Neuron (in vitro differentiated cells): ENCODE results near the gene ADCYAP1.
"Not testable (repeated sequence)": the region's sequence is repeated elsewhere in the genome, so short reads cannot be mapped to it uniquely, and the experiment has no call there.

ENCODE experiments used
- H2AFZ ChIP-seq: one replicate; pipeline ENCODE4 v1.6.1; 2013; ENCODE audit warnings: low read depth, mild to moderate bottlenecking, inconsistent platforms, low read length, moderate library complexity
- H3K27me3 ChIP-seq: one replicate; pipeline ENCODE4 v1.6.1; 2013; ENCODE audit warnings: low read length; ENCODE audit not compliant: insufficient read depth
- H3K36me3 ChIP-seq: one replicate; pipeline ENCODE4 v1.6.1; 2013; ENCODE audit warnings: low read length; ENCODE audit not compliant: insufficient read depth
- H3K4me1 ChIP-seq: one replicate; pipeline ENCODE4 v1.6.1; 2013; ENCODE audit warnings: low read length; ENCODE audit not compliant: insufficient read depth
- H3K4me3 ChIP-seq: 2 replicates; pipeline ENCODE4 v1.5.1; 2013; ENCODE audit warnings: mild to moderate bottlenecking, low read length, moderate library complexity
- H3K9me3 ChIP-seq: one replicate; pipeline ENCODE4 v1.6.1; 2013; ENCODE audit warnings: low read length

ADCYAP1 gene

GRCh38 chr18:904218-905090, at the start of gene ADCYAP1:
ADCYAP1 (plus strand) TSS chr18:904871; CDS start chr18:905387, 516 bp downstream.
- H3K9me3 ChIP-seq, result no peaks in the 10 kb centered on the region
- H3K4me3 ChIP-seq, result no peak within 1 kb of the TSS
- no peak within 1 kb of the TSS for H2AFZ ChIP-seq
- peaks cover 7% of the 10 kb centered on the region for H3K4me1 ChIP-seq
- no peaks in the 10 kb centered on the region for H3K36me3 ChIP-seq
- peaks cover 83% of the 10 kb centered on the region for H3K27me3 ChIP-seq

GRCh38 chr18:857986-858385, 46.7 kb upstream of the ADCYAP1 start:
- Histone ChIP-seq H3K4me3 (no peak overlapping the region), H2AFZ (no peak overlapping the region), H3K27me3 (no peaks in the 10 kb centered on the region), H3K4me1 (peaks cover 9% of the 10 kb centered on the region), H3K9me3 (no peaks in the 10 kb centered on the region), H3K36me3 (no peaks in the 10 kb centered on the region)

- Histone ChIP-seq H3K4me1 (peaks cover 9% of the 10 kb centered on the region), H3K27me3 (no peaks in the 10 kb centered on the region), H3K36me3 (no peaks in the 10 kb centered on the region), H3K9me3 (no peaks in the 10 kb centered on the region), H3K4me3 (no peak overlapping the region), H2AFZ (no peak overlapping the region)
Measured at GRCh38 chr18:864872-865273, 39.8 kb upstream of the ADCYAP1 start.

- no peak overlapping the region for H3K4me3 ChIP-seq
- H3K36me3 ChIP-seq, result no peaks in the 10 kb centered on the region
- H2AFZ ChIP-seq, result no peak overlapping the region
Measured at GRCh38 chr18:867257-867656, 37.4 kb upstream of the ADCYAP1 start.

GRCh38 chr18:873426-873825, 31.2 kb upstream of the ADCYAP1 start:
- H3K9me3 ChIP-seq, H3K4me1 ChIP-seq, H3K27me3 ChIP-seq, H3K36me3 ChIP-seq, H3K4me3 ChIP-seq, H2AFZ ChIP-seq: not testable (repeated sequence)

More at GRCh38 chr18:867257-867656, 37.4 kb upstream of the ADCYAP1 start:
- H3K27me3 ChIP-seq, result no peaks in the 10 kb centered on the region
- no peaks in the 10 kb centered on the region for H3K9me3 ChIP-seq
- H3K4me1 ChIP-seq, result no peaks in the 10 kb centered on the region

- no peaks in the 10 kb centered on the region for H3K9me3 ChIP-seq
- no peaks in the 10 kb centered on the region for H3K27me3 ChIP-seq
- no peak overlapping the region for H2AFZ ChIP-seq
- no peaks in the 10 kb centered on the region for H3K36me3 ChIP-seq
- H3K4me1 ChIP-seq, result no peaks in the 10 kb centered on the region
- H3K4me3 ChIP-seq, result no peak overlapping the region
Measured at GRCh38 chr18:875912-876311, 28.8 kb upstream of the ADCYAP1 start.

- no peaks in the 10 kb centered on the region for H3K36me3 ChIP-seq
Measured at GRCh38 chr18:877238-877637, 27.4 kb upstream of the ADCYAP1 start.

GRCh38 chr18:886076-886475, 18.6 kb upstream of the ADCYAP1 start:
- H3K9me3 ChIP-seq, result no peaks in the 10 kb centered on the region

More at GRCh38 chr18:877238-877637, 27.4 kb upstream of the ADCYAP1 start:
- no peak overlapping the region for H3K4me3 ChIP-seq
- H2AFZ ChIP-seq, result no peak overlapping the region
- H3K4me1 ChIP-seq, result no peaks in the 10 kb centered on the region
- H3K9me3 ChIP-seq, result no peaks in the 10 kb centered on the region
- no peaks in the 10 kb centered on the region for H3K27me3 ChIP-seq

GRCh38 chr18:887716-888115, 17.0 kb upstream of the ADCYAP1 start:
- Histone ChIP-seq H3K4me3 (no peak overlapping the region), H3K27me3 (no peaks in the 10 kb centered on the region), H3K9me3 (no peaks in the 10 kb centered on the region), H2AFZ (no peak overlapping the region), H3K36me3 (no peaks in the 10 kb centered on the region), H3K4me1 (no peaks in the 10 kb centered on the region)

More at GRCh38 chr18:886076-886475, 18.6 kb upstream of the ADCYAP1 start:
- Histone ChIP-seq H3K4me3 (no peak overlapping the region), H2AFZ (no peak overlapping the region), H3K27me3 (no peaks in the 10 kb centered on the region), H3K36me3 (no peaks in the 10 kb centered on the region), H3K4me1 (no peaks in the 10 kb centered on the region)

GRCh38 chr18:892316-892715, 12.4 kb upstream of the ADCYAP1 start:
- no peak overlapping the region for H2AFZ ChIP-seq
- H3K36me3 ChIP-seq, result no peaks in the 10 kb centered on the region
- H3K9me3 ChIP-seq, result no peaks in the 10 kb centered on the region
- no peaks in the 10 kb centered on the region for H3K27me3 ChIP-seq
- H3K4me3 ChIP-seq, result no peak overlapping the region
- no peaks in the 10 kb centered on the region for H3K4me1 ChIP-seq

- Histone ChIP-seq H3K36me3 (no peaks in the 10 kb centered on the region), H3K27me3 (peaks cover 14% of the 10 kb centered on the region), H3K4me1 (no peaks in the 10 kb centered on the region), H2AFZ (no peak overlapping the region), H3K9me3 (no peaks in the 10 kb centered on the region), H3K4me3 (no peak overlapping the region)
Measured at GRCh38 chr18:896315-896714, 8.4 kb upstream of the ADCYAP1 start.

- Histone ChIP-seq H3K4me3 (no peak overlapping the region), H3K27me3 (peaks cover 60% of the 10 kb centered on the region), H3K36me3 (no peaks in the 10 kb centered on the region), H3K4me1 (no peaks in the 10 kb centered on the region), H2AFZ (no peak overlapping the region), H3K9me3 (no peaks in the 10 kb centered on the region)
Measured at GRCh38 chr18:901761-902160, 2.9 kb upstream of the ADCYAP1 start.

GRCh38 chr18:902229-902628, 2.4 kb upstream of the ADCYAP1 start:
- H3K4me1 ChIP-seq, result peaks cover 2% of the 10 kb centered on the region
- H3K9me3 ChIP-seq, result no peaks in the 10 kb centered on the region
- no peak overlapping the region for H3K4me3 ChIP-seq
- peaks cover 64% of the 10 kb centered on the region for H3K27me3 ChIP-seq
- no peaks in the 10 kb centered on the region for H3K36me3 ChIP-seq
- no peak overlapping the region for H2AFZ ChIP-seq

- Histone ChIP-seq H3K36me3 (no peaks in the 10 kb centered on the region), H3K4me3 (no peak overlapping the region), H3K4me1 (peaks cover 7% of the 10 kb centered on the region), H3K9me3 (no peaks in the 10 kb centered on the region), H3K27me3 (peaks cover 78% of the 10 kb centered on the region), H2AFZ (no peak overlapping the region)
Measured at GRCh38 chr18:903701-904100, 970 bp upstream of the ADCYAP1 start.
